IMR-90 (cell line): Measurements from ENCODE around the gene EGF. TPM values are rescaled to one million over a fixed set of nuclear protein-coding genes. Genes with fewer than 3 reads are reported as not detected.

Experiments used
- ATAC-seq: fragments of 200-7000 bp; cut with Tn5 transposase; 2 replicates; pipeline ENCODE4 v1.9.1; 2020; ENCODE audit warnings: low read depth, mild to moderate bottlenecking, moderate library complexity
- BruUV-seq: library from RNA; stranded (reverse); fragments of 400-500 nt; replicated peaks from 2 replicates; lab custom pipeline; 2021; lab: Mats Ljungman, UMichigan
- CTCF ChIA-PET: fragments of 300-600 bp; formaldehyde crosslinking; extraction: SDS; loops from one replicate; lab custom pipeline; 2021; ENCODE audit warnings: antibody characterized with exemption; lab: Yijun Ruan, JAX
- POLR2A ChIA-PET: fragments of 300-600 bp; sonication (Branson Sonifier 250); formaldehyde crosslinking; loops from one replicate; lab custom pipeline; 2022; ENCODE audit warnings: antibody characterized with exemption; ENCODE audit not compliant: unreplicated experiment; lab: Charles Lee
- DNase-seq: peaks from one replicate; pipeline ENCODE4 v3.0.0; 2013
- H2AFZ ChIP-seq: replicated peaks from 2 replicates; pipeline ENCODE3; 2013; ENCODE audit warnings: low read length, mild to moderate bottlenecking; ENCODE audit not compliant: poor library complexity
- H2AK5ac ChIP-seq: 2 replicates; pipeline ENCODE4 v1.6.1; 2013; ENCODE audit warnings: low read depth, low read length, inconsistent platforms
- H2AK9ac ChIP-seq: replicated peaks from 2 replicates; pipeline ENCODE3; 2013; ENCODE audit warnings: mild to moderate bottlenecking, low read depth, low read length, moderate library complexity; ENCODE audit not compliant: poor library complexity
- H2BK120ac ChIP-seq: 2 replicates; pipeline ENCODE4 v1.6.1; 2013; ENCODE audit warnings: low read depth, low read length, inconsistent platforms
- H2BK15ac ChIP-seq: 3 replicates; pipeline ENCODE4 v1.6.1; 2013; ENCODE audit warnings: low read depth, low read length, inconsistent platforms
- H2BK20ac ChIP-seq: 2 replicates; pipeline ENCODE4 v1.6.1; 2013; ENCODE audit warnings: low read depth, mild to moderate bottlenecking, inconsistent platforms, low read length, moderate library complexity
- H2BK5ac ChIP-seq: 2 replicates; pipeline ENCODE4 v1.6.1; 2013; ENCODE audit warnings: mild to moderate bottlenecking, low read depth, low read length, inconsistent platforms; ENCODE audit not compliant: poor library complexity, severe bottlenecking
- H3K14ac ChIP-seq: replicated peaks from 2 replicates; pipeline ENCODE4 v1.6.1; 2013; ENCODE audit warnings: low read depth, low read length, inconsistent platforms
- H3K18ac ChIP-seq: 2 replicates; pipeline ENCODE4 v1.6.1; 2013; ENCODE audit warnings: low read depth, low read length, control low read depth
- H3K23ac ChIP-seq: 2 replicates; pipeline ENCODE4 v1.6.1; 2013; ENCODE audit warnings: low read depth, low read length, inconsistent platforms
- H3K27ac ChIP-seq: 2 replicates; pipeline ENCODE4 v1.5.1; 2013; ENCODE audit warnings: mild to moderate bottlenecking, control low read depth, low read length; ENCODE audit not compliant: insufficient read depth
- H3K27me3 ChIP-seq: 2 replicates; pipeline ENCODE4 v1.6.1; 2013; ENCODE audit warnings: low read length; ENCODE audit not compliant: control insufficient read depth, insufficient read depth
- H3K36me3 ChIP-seq: 2 replicates; pipeline ENCODE4 v1.6.1; 2013; ENCODE audit warnings: low read length, mixed read lengths; ENCODE audit not compliant: control insufficient read depth, insufficient read depth
- H3K4ac ChIP-seq: 2 replicates; pipeline ENCODE4 v1.6.1; 2013; ENCODE audit warnings: low read depth, low read length, inconsistent platforms
- H3K4me1 ChIP-seq: 2 replicates; pipeline ENCODE4 v1.6.1; 2013; ENCODE audit warnings: low read length, mixed read lengths; ENCODE audit not compliant: control insufficient read depth, insufficient read depth
- H3K4me2 ChIP-seq: 2 replicates; pipeline ENCODE4 v1.6.1; 2013; ENCODE audit warnings: low read depth, mild to moderate bottlenecking, control low read depth, low read length, moderate library complexity
- H3K4me3 ChIP-seq: 2 replicates; pipeline ENCODE4 v1.5.1; 2013; ENCODE audit warnings: low read depth, mild to moderate bottlenecking, control low read depth, low read length, moderate library complexity; ENCODE audit not compliant: insufficient read depth
- H3K56ac ChIP-seq: 2 replicates; pipeline ENCODE4 v1.6.1; 2013; ENCODE audit warnings: low read length, inconsistent platforms; ENCODE audit not compliant: insufficient read depth; ENCODE audit errors: extremely low read depth
- H3K79me1 ChIP-seq, 2 experiments: 2 replicates each; pipeline ENCODE4 v1.6.1; 2013; ENCODE audit warnings: low read length in 2 of 2, inconsistent platforms in 1 of 2, low read depth in 1 of 2
- H3K9ac ChIP-seq: 2 replicates; pipeline ENCODE4 v1.6.1; 2013; ENCODE audit warnings: low read depth, low read length, control low read depth
- H3K9me1 ChIP-seq: 2 replicates; pipeline ENCODE4 v1.6.1; 2013; ENCODE audit warnings: low read length, inconsistent platforms; ENCODE audit not compliant: insufficient read depth
- H3K9me3 ChIP-seq: 2 replicates; pipeline ENCODE4 v1.6.1; 2013; ENCODE audit warnings: low read length; ENCODE audit not compliant: control insufficient read depth, insufficient read depth
- H4K20me1 ChIP-seq: 2 replicates; pipeline ENCODE4 v1.6.1; 2013; ENCODE audit warnings: low read length, inconsistent platforms; ENCODE audit not compliant: insufficient read depth
- H4K5ac ChIP-seq: 2 replicates; pipeline ENCODE4 v1.6.1; 2013; ENCODE audit warnings: mild to moderate bottlenecking, low read depth, low read length, control low read depth
- H4K8ac ChIP-seq, 2 experiments: 2 replicates each; pipeline ENCODE4 v1.6.1; 2013; ENCODE audit warnings: low read depth in 2 of 2, low read length in 2 of 2, control low read depth in 1 of 2, inconsistent platforms in 1 of 2
- H4K91ac ChIP-seq: 2 replicates; pipeline ENCODE4 v1.6.1; 2013; ENCODE audit warnings: low read depth, low read length, inconsistent platforms; ENCODE audit not compliant: insufficient read depth
- BHLHE40 ChIP-seq: fragments of 150-350 bp; IDR thresholded peaks from 2 replicates; pipeline ENCODE4 v1.6.1; 2016; ENCODE audit warnings: mild to moderate bottlenecking, low read depth, low read length
- CEBPB ChIP-seq: IDR thresholded peaks from 2 replicates; pipeline ENCODE4 v1.6.1; 2012; ENCODE audit warnings: low read depth, low read length, improper control_type of control experiment
- CHD1 ChIP-seq: IDR thresholded peaks from 2 replicates; pipeline ENCODE4 v1.6.1; 2012; ENCODE audit warnings: low read depth, low read length, improper control_type of control experiment
- CTCF ChIP-seq: conservative IDR thresholded peaks from 2 replicates; pipeline ENCODE4 v1.5.1; 2012; ENCODE audit warnings: mild to moderate bottlenecking, low read depth, low read length, improper control_type of control experiment
- ELK1 ChIP-seq: fragments of 150-350 bp; IDR thresholded peaks from 2 replicates; pipeline ENCODE4 v1.6.1; 2016; ENCODE audit warnings: low read depth, mild to moderate bottlenecking, low read length, moderate library complexity, borderline replicate concordance
- FOS ChIP-seq: fragments of 150-350 bp; IDR thresholded peaks from 2 replicates; pipeline ENCODE4 v1.6.1; 2016; ENCODE audit warnings: low read depth, low read length
- MAFK ChIP-seq: IDR thresholded peaks from 2 replicates; pipeline ENCODE4 v1.6.1; 2012; ENCODE audit warnings: low read depth, low read length, improper control_type of control experiment
- MAZ ChIP-seq: IDR thresholded peaks from 2 replicates; pipeline ENCODE4 v1.6.1; 2012; ENCODE audit warnings: low read depth, mild to moderate bottlenecking, low read length, improper control_type of control experiment, moderate library complexity, borderline replicate concordance
- MXI1 ChIP-seq: IDR thresholded peaks from 2 replicates; pipeline ENCODE4 v1.6.1; 2012; ENCODE audit warnings: low read depth, mild to moderate bottlenecking, low read length, moderate library complexity, borderline replicate concordance
- NFE2L2 ChIP-seq: fragments of 150-350 bp; IDR thresholded peaks from 2 replicates; pipeline ENCODE4 v1.6.1; 2016; ENCODE audit warnings: low read depth, mild to moderate bottlenecking, low read length
- POLR2A ChIP-seq: IDR thresholded peaks from 2 replicates; pipeline ENCODE4 v1.6.1; 2012; ENCODE audit warnings: mild to moderate bottlenecking, low read depth, low read length
- RAD21 ChIP-seq: IDR thresholded peaks from 2 replicates; pipeline ENCODE4 v1.6.1; 2012; ENCODE audit warnings: low read length, improper control_type of control experiment
- RCOR1 ChIP-seq: IDR thresholded peaks from 2 replicates; pipeline ENCODE4 v1.6.1; 2012; ENCODE audit warnings: mild to moderate bottlenecking, low read length, improper control_type of control experiment; ENCODE audit not compliant: insufficient replicate concordance
- RFX5 ChIP-seq: IDR thresholded peaks from 2 replicates; pipeline ENCODE4 v1.8.0; 2012; ENCODE audit warnings: low read depth, mild to moderate bottlenecking, low read length, moderate library complexity
- SMC3 ChIP-seq: fragments of 150-350 bp; IDR thresholded peaks from 2 replicates; pipeline ENCODE4 v1.6.1; 2016; ENCODE audit warnings: low read depth, mild to moderate bottlenecking, antibody characterized with exemption, low read length, moderate library complexity
- USF2 ChIP-seq: fragments of 150-350 bp; IDR thresholded peaks from 2 replicates; pipeline ENCODE4 v1.6.1; 2017; ENCODE audit warnings: mild to moderate bottlenecking, antibody characterized with exemption, low read length, low read depth
- WGBS, 2 experiments: methylation state at CpG; one replicate each; pipeline versions ENCODE4 v1.1.5 to v1.1.7; 2013; ENCODE audit warnings: missing lambda C conversion rate in 2 of 2; ENCODE audit not compliant: insufficient read length in 1 of 2; ENCODE audit errors: extremely low coverage in 2 of 2; 5-methylcytosine and 5-hydroxymethylcytosine counted together
- dilution Hi-C: fragments of 300-500 bp; cut with HindIII; formaldehyde crosslinking; loops from one replicate; pipeline ENCODE4 v1.14.3; 2018; ENCODE audit warnings: low sequenced_read_pairs; ENCODE audit not compliant: unreplicated experiment
- in situ Hi-C: fragments of 300-500 bp; cut with MboI; formaldehyde crosslinking; loops from 3 replicates; pipeline ENCODE4 v1.14.3; 2019; ENCODE audit warnings: low sequenced_read_pairs, inconsistent platforms, mixed read lengths
- intact Hi-C: fragments of 100-400 bp; cut with micrococcal nuclease; formaldehyde crosslinking; loops from 2 replicates; pipeline ENCODE4 v1.10.0; 2022
- polyA plus RNA-seq, 3 experiments: library from polyadenylated mRNA; depleted of rRNA; stranded (reverse); fragments of >200 nt; gene quantifications; 2 replicates each; pipeline ENCODE4 v1.2.3, GENCODE V29; 2012; ENCODE audit warnings: low replicate concordance in 1 of 3
- total RNA-seq: library from RNA; depleted of rRNA; stranded (reverse); fragments of >200 nt; gene quantifications from 2 replicates; pipeline ENCODE4 v1.2.3, GENCODE V29; 2012

The EGF gene
- total and polyA plus RNA-seq, 2 of the 4 experiments (the other 2 are of a cell fraction) = 1.7 to 2.2 TPM

GRCh38 chr4:109910256-109910655 is 2.4 kb upstream of the EGF start:
- TF ChIP-seq POLR2A = no peak
- TF ChIP-seq USF2 = no peak
- TF ChIP-seq CHD1 = no peak
- no peak for TF ChIP-seq MXI1
- TF ChIP-seq RFX5 = no peak
- no peak for TF ChIP-seq MAZ
- TF ChIP-seq RCOR1 = no peak
- TF ChIP-seq CEBPB = no peak
- no peak for TF ChIP-seq SMC3
- no peak for TF ChIP-seq FOS
- no peak for TF ChIP-seq BHLHE40
- no peak for TF ChIP-seq ELK1
- no peak for TF ChIP-seq CTCF
- no peak for TF ChIP-seq RAD21
- no peak for TF ChIP-seq MAFK
- TF ChIP-seq NFE2L2 = no peak
- no TSS peak for BruUV-seq
- no peak overlapping the region for H3K56ac ChIP-seq
- in situ Hi-C loops = no loop called here
- no peak for DNase-seq
- no peak overlapping the region for H3K4me3 ChIP-seq
- no peak overlapping the region for H2BK120ac ChIP-seq
- no peaks in the 10 kb centered on the region for H3K9me3 ChIP-seq
- no peak overlapping the region for H4K91ac ChIP-seq
- POLR2A ChIA-PET = no interaction called here
- no peak overlapping the region for H3K4ac ChIP-seq
- peaks cover 1% of the 10 kb centered on the region; the same call in 1 of the 2 replicates for H3K27me3 ChIP-seq
- WGBS, 2 experiments = no CpG with 5 or more reads among the region's 2 CpGs
- H3K9ac ChIP-seq = no peak overlapping the region
- H3K4me2 ChIP-seq = no peak overlapping the region
- H4K20me1 ChIP-seq = no peaks in the 10 kb centered on the region
- dilution Hi-C loops = no loop called here
- no peak overlapping the region for H3K23ac ChIP-seq
- no peak overlapping the region for H2BK5ac ChIP-seq
- ATAC-seq = no peak
- H3K27ac ChIP-seq = no peak overlapping the region
- no peaks in the 10 kb centered on the region; the same call in 1 of the 2 replicates for H3K9me1 ChIP-seq
- H2AK9ac ChIP-seq = no peak overlapping the region
- no peak overlapping the region for H4K5ac ChIP-seq
- intact Hi-C loops = no loop called here
- CTCF ChIA-PET = no interaction called here
- no peak overlapping the region for H4K8ac ChIP-seq
- H3K79me1 ChIP-seq = no peaks in the 10 kb centered on the region
- no peaks in the 10 kb centered on the region for H3K36me3 ChIP-seq
- no peak overlapping the region for H3K14ac ChIP-seq
- no peak overlapping the region for H2BK20ac ChIP-seq
- H3K18ac ChIP-seq = no peak overlapping the region
- no peak overlapping the region for H2AFZ ChIP-seq
- no peak overlapping the region for H2BK15ac ChIP-seq
- H2AK5ac ChIP-seq = no peak overlapping the region
- no peaks in the 10 kb centered on the region for H3K4me1 ChIP-seq
